H9 (cell line): ENCODE data around the gene IL1RAPL1. TPM values are rescaled to one million over a fixed set of nuclear protein-coding genes. Genes with fewer than 3 reads are reported as not detected.

Source experiments
- DNase-seq: peaks from one replicate; pipeline ENCODE4 v3.0.0-alpha.2; 2017
- H2AFZ ChIP-seq: one replicate; pipeline ENCODE4 v1.6.1; 2013; ENCODE audit warnings: mild to moderate bottlenecking, low read length, control low read depth, moderate library complexity
- H2AK5ac ChIP-seq: 2 replicates; pipeline ENCODE4 v1.6.1; 2013; ENCODE audit warnings: low read length, control low read depth, mixed read lengths; ENCODE audit not compliant: insufficient read length
- H2BK120ac ChIP-seq: one replicate; pipeline ENCODE4 v1.6.1; 2013; ENCODE audit warnings: low read depth, mild to moderate bottlenecking, low read length, control low read depth, inconsistent platforms; ENCODE audit not compliant: poor library complexity, severe bottlenecking
- H2BK12ac ChIP-seq: 2 replicates; pipeline ENCODE4 v1.6.1; 2013; ENCODE audit warnings: low read length, control low read depth, mixed read lengths, low read depth; ENCODE audit not compliant: insufficient read length
- H2BK15ac ChIP-seq: 2 replicates; pipeline ENCODE4 v1.6.1; 2013; ENCODE audit warnings: low read depth, low read length, control low read depth
- H2BK20ac ChIP-seq: one replicate; pipeline ENCODE4 v1.6.1; 2013; ENCODE audit warnings: low read depth, mild to moderate bottlenecking, low read length, control low read depth, inconsistent platforms; ENCODE audit not compliant: poor library complexity, severe bottlenecking
- H2BK5ac ChIP-seq: 2 replicates; pipeline ENCODE4 v1.6.1; 2013; ENCODE audit warnings: low read length, control low read depth, mixed read lengths; ENCODE audit not compliant: insufficient read length
- H3K14ac ChIP-seq: 2 replicates; pipeline ENCODE4 v1.6.1; 2013; ENCODE audit warnings: low read length, control low read depth; ENCODE audit not compliant: insufficient read depth
- H3K18ac ChIP-seq: 2 replicates; pipeline ENCODE4 v1.6.1; 2013; ENCODE audit warnings: low read depth, mild to moderate bottlenecking, mixed read lengths, low read length, control low read depth; ENCODE audit not compliant: insufficient read length
- H3K23ac ChIP-seq: 2 replicates; pipeline ENCODE4 v1.6.1; 2013; ENCODE audit warnings: low read length, control low read depth, mixed read lengths, low read depth; ENCODE audit not compliant: insufficient read length
- H3K23me2 ChIP-seq: 2 replicates; pipeline ENCODE4 v1.6.1; 2013; ENCODE audit warnings: low read depth, mild to moderate bottlenecking, mixed read lengths, low read length, control low read depth; ENCODE audit not compliant: insufficient read length, poor library complexity, severe bottlenecking
- H3K27ac ChIP-seq: 2 replicates; pipeline ENCODE4 v1.5.1; 2013; ENCODE audit warnings: low read length, control low read depth, mixed read lengths, low read depth; ENCODE audit not compliant: insufficient read length
- H3K27me3 ChIP-seq: 2 replicates; pipeline ENCODE4 v1.6.1; 2013; ENCODE audit warnings: low read length, control low read depth, inconsistent platforms; ENCODE audit not compliant: insufficient read depth
- H3K4ac ChIP-seq: 2 replicates; pipeline ENCODE4 v1.6.1; 2013; ENCODE audit warnings: low read depth, mild to moderate bottlenecking, control low read depth, inconsistent platforms, low read length, moderate library complexity
- H3K4me1 ChIP-seq: 2 replicates; pipeline ENCODE4 v1.6.1; 2013; ENCODE audit warnings: low read length, control low read depth, inconsistent platforms; ENCODE audit not compliant: insufficient read depth
- H3K4me2 ChIP-seq: 2 replicates; pipeline ENCODE4 v1.6.1; 2013; ENCODE audit warnings: low read length, control low read depth, mixed read lengths; ENCODE audit not compliant: insufficient read length, insufficient read depth
- H3K56ac ChIP-seq: 2 replicates; pipeline ENCODE4 v1.6.1; 2013; ENCODE audit warnings: low read depth, mild to moderate bottlenecking, mixed read lengths, low read length, control low read depth; ENCODE audit not compliant: insufficient read length
- H3K79me1 ChIP-seq: 2 replicates; pipeline ENCODE4 v1.6.1; 2013; ENCODE audit warnings: low read depth, mild to moderate bottlenecking, moderate library complexity, low read length, control low read depth, inconsistent platforms; ENCODE audit not compliant: insufficient read depth, poor library complexity, severe bottlenecking
- H3K79me2 ChIP-seq: 2 replicates; pipeline ENCODE4 v1.6.1; 2013; ENCODE audit warnings: low read length, control low read depth, inconsistent platforms; ENCODE audit not compliant: insufficient read depth
- H3K9ac ChIP-seq: 2 replicates; pipeline ENCODE4 v1.6.1; 2013; ENCODE audit warnings: low read length, control low read depth, mixed read lengths; ENCODE audit not compliant: insufficient read length; ENCODE audit errors: extremely low read depth
- H3K9me3 ChIP-seq: one replicate; pipeline ENCODE4 v1.6.1; 2013; ENCODE audit warnings: low read depth, low read length, inconsistent platforms; ENCODE audit not compliant: control insufficient read depth
- H3T11ph ChIP-seq: one replicate; pipeline ENCODE4 v1.6.1; 2013; ENCODE audit warnings: mild to moderate bottlenecking, low read length, control low read depth, inconsistent platforms
- H4K20me1 ChIP-seq: one replicate; pipeline ENCODE4 v1.6.1; 2013; ENCODE audit not compliant: control insufficient read depth, insufficient read length, insufficient read depth
- H4K5ac ChIP-seq: 2 replicates; pipeline ENCODE4 v1.6.1; 2013; ENCODE audit warnings: low read depth, mild to moderate bottlenecking, mixed read lengths, low read length, control low read depth; ENCODE audit not compliant: insufficient read length
- H4K8ac ChIP-seq: replicated peaks from 2 replicates; pipeline ENCODE4 v1.6.1; 2013; ENCODE audit warnings: low read length, control low read depth, mixed read lengths, low read depth; ENCODE audit not compliant: insufficient read length
- H4K91ac ChIP-seq: 2 replicates; pipeline ENCODE4 v1.6.1; 2013; ENCODE audit warnings: low read depth, mild to moderate bottlenecking, moderate library complexity, mixed read lengths, low read length, control low read depth; ENCODE audit not compliant: insufficient read length
- H3K27ac Mint-ChIP-seq, 3 experiments: 2 replicates in 2 of 3; 3 replicates in 1 of 3; pipeline ENCODE4 v1.8.0; 2020 to 2021; ENCODE audit warnings: mixed read lengths in 3 of 3, mild to moderate bottlenecking in 1 of 3, moderate library complexity in 1 of 3
- H3K27me3 Mint-ChIP-seq: 2 replicates; pipeline ENCODE4 v1.8.0; 2021; ENCODE audit warnings: low read depth, mild to moderate bottlenecking, moderate library complexity, mixed read lengths
- H3K36me3 Mint-ChIP-seq, 3 experiments: 2 replicates in 2 of 3; 3 replicates in 1 of 3; pipeline ENCODE4 v1.8.0; 2020 to 2021; ENCODE audit warnings: low read depth in 3 of 3, mixed read lengths in 3 of 3; ENCODE audit not compliant: insufficient read depth in 1 of 3
- H3K4me1 Mint-ChIP-seq, 2 experiments: 2 replicates each; pipeline ENCODE4 v1.8.0; 2020; ENCODE audit warnings: mixed read lengths in 2 of 2
- H3K4me3 Mint-ChIP-seq, 2 experiments: 2 replicates in 1 of 2; 3 replicates in 1 of 2; pipeline ENCODE4 v1.8.0; 2020 to 2021; ENCODE audit warnings: mild to moderate bottlenecking in 2 of 2, mixed read lengths in 2 of 2, moderate library complexity in 1 of 2
- H3K9me3 Mint-ChIP-seq, 2 experiments: 2 replicates in 1 of 2; 3 replicates in 1 of 2; pipeline ENCODE4 v1.8.0; 2020; ENCODE audit warnings: mild to moderate bottlenecking in 2 of 2, mixed read lengths in 2 of 2, moderate library complexity in 1 of 2
- CTCF ChIP-seq: fragments of 200-600 bp; sonication (generic); conservative IDR thresholded peaks from 3 replicates; pipeline ENCODE4 v1.8.0; 2021; ENCODE audit warnings: antibody characterized with exemption, mild to moderate bottlenecking
- WGBS: extraction: QIAGEN DNeasy Blood & Tissue Kit; methylation state at CpG from one replicate; pipeline ENCODE4 v1.1.7; 2013; ENCODE audit warnings: missing lambda C conversion rate, low lambda C conversion rate, mixed read lengths; ENCODE audit not compliant: insufficient read length; ENCODE audit errors: extremely low coverage; 5-methylcytosine and 5-hydroxymethylcytosine counted together
- total RNA-seq: library from RNA; stranded (reverse); gene quantifications from 2 replicates; pipeline ENCODE4 v1.2.1, GENCODE V29; 2021

Gene IL1RAPL1
- total RNA-seq, 1 experiment from 2014 or later = 0.31 TPM

GRCh38 chrX:28626515-28626914 lies 39.3 kb downstream of the IL1RAPL1 start:
- H3K4ac ChIP-seq = no peak overlapping the region
- H2BK120ac ChIP-seq = no peak overlapping the region
- no CpG with 5 or more reads among the region's 2 CpGs for WGBS
- no peak overlapping the region for H4K8ac ChIP-seq
- no peaks in the 10 kb centered on the region; a peak in 1 of 7 replicates for H3K36me3 Mint-ChIP-seq
- H4K5ac ChIP-seq = no peak overlapping the region
- no peak overlapping the region for H3K18ac ChIP-seq
- no peak overlapping the region for H3T11ph ChIP-seq
- H2AK5ac ChIP-seq = no peak overlapping the region
- H3K14ac ChIP-seq = no peak overlapping the region
- H4K91ac ChIP-seq = no peak overlapping the region
- no peaks in the 10 kb centered on the region for H3K9me3 ChIP-seq
- H3K27ac Mint-ChIP-seq = no peak overlapping the region
- H2BK5ac ChIP-seq = no peak overlapping the region
- no peaks in the 10 kb centered on the region for H3K23me2 ChIP-seq
- no peak overlapping the region for H3K9ac ChIP-seq
- no peak for TF ChIP-seq CTCF
- H3K79me2 ChIP-seq = no peaks in the 10 kb centered on the region
- no peak overlapping the region for H3K27ac ChIP-seq
- H3K4me1 Mint-ChIP-seq = peaks cover 31 to 46% of the 10 kb centered on the region in 2 experiments
- H2AFZ ChIP-seq = no peak overlapping the region
- DNase-seq = no peak
- H3K56ac ChIP-seq = no peak overlapping the region
- H4K20me1 ChIP-seq = no peaks in the 10 kb centered on the region
- no peaks in the 10 kb centered on the region for H3K4me1 ChIP-seq
- no peak overlapping the region for H2BK12ac ChIP-seq
- peaks cover 6 to 46% of the 10 kb centered on the region in 2 experiments for H3K9me3 Mint-ChIP-seq
- H3K4me2 ChIP-seq = no peak overlapping the region
- peaks cover 95% of the 10 kb centered on the region for H3K27me3 Mint-ChIP-seq
- H2BK15ac ChIP-seq = no peak overlapping the region
- H3K79me1 ChIP-seq = no peaks in the 10 kb centered on the region
- H3K23ac ChIP-seq = no peak overlapping the region
- H3K27me3 ChIP-seq = peaks cover 17% of the 10 kb centered on the region; the same call in 1 of the 2 replicates
- H2BK20ac ChIP-seq = no peak overlapping the region
- no peak overlapping the region for H3K4me3 Mint-ChIP-seq
